ENCODE results near the gene LIN7B.
A peak's percentile ranks its signal among the peaks of the same experiment; 100 is the strongest.

LIN7B gene

DNA sequence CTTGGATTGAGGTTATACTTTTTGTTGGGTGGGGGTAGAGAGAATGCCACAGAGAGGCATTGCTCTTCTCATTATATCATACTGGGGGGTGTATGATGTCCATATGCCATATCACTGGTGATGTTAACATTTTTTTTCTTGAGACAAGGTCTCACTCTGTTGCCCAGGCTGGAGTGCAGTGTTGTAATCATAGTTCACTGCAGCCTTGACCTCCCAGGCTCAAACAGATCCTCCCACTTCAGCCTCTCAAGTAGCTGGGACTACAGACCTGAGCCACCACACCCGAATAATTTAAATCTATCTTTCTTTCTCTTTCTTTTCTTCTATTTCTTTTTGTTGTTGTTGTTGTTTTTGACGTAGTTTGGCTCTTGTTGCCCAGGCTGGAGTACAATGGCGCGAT, 33.8 kb upstream of the LIN7B start:
- no peak for DNase-seq (ENCODE audit: insufficient read length, low spot score)
- no peak for TF ChIP-seq POLR2AphosphoS5 (IDR thresholded peaks at IDR 0.05; ENCODE audit: low read depth, low read length)
- TF ChIP-seq POU2F2 (IDR thresholded peaks at IDR 0.05; ENCODE audit: low read depth, low read length): no peak
- no peak for TF ChIP-seq TAF1 (IDR thresholded peaks at IDR 0.05; ENCODE audit: low read depth, low read length)
- TF ChIP-seq SPI1 (IDR thresholded peaks at IDR 0.05; ENCODE audit: low read depth, low read length): no peak
- TF ChIP-seq PAX5 (IDR thresholded peaks at IDR 0.05; ENCODE audit: insufficient read depth, low read length, severe bottlenecking): no peak
- TF ChIP-seq POLR2A (IDR thresholded peaks at IDR 0.05; ENCODE audit: low read depth, low read length): no peak
- FAIRE-seq: no peak

DNA sequence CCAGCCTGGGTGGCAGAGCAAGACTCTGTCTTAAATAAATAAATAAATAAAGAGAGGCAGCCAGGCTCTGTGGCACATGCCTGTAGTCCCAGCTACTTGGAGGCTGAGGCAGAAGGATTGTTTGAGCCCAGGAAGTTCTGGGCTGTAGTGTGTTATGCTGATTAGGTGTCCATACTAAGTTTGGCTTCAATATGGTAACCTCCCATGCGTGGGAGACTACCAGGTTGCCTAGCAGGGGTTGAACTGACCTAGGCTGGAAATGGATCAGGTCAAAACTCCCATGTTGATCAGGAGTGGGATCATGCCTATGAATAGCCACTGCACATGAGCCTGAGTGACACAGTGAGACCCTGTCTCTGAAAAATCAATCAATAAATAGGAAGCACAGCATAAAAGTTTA, 32.9 kb upstream of the LIN7B start:
- no peak for DNase-seq (ENCODE audit: insufficient read length, low spot score)
- no peak for TF ChIP-seq POU2F2 (IDR thresholded peaks at IDR 0.05; ENCODE audit: low read depth, low read length)
- no peak for FAIRE-seq

DNA sequence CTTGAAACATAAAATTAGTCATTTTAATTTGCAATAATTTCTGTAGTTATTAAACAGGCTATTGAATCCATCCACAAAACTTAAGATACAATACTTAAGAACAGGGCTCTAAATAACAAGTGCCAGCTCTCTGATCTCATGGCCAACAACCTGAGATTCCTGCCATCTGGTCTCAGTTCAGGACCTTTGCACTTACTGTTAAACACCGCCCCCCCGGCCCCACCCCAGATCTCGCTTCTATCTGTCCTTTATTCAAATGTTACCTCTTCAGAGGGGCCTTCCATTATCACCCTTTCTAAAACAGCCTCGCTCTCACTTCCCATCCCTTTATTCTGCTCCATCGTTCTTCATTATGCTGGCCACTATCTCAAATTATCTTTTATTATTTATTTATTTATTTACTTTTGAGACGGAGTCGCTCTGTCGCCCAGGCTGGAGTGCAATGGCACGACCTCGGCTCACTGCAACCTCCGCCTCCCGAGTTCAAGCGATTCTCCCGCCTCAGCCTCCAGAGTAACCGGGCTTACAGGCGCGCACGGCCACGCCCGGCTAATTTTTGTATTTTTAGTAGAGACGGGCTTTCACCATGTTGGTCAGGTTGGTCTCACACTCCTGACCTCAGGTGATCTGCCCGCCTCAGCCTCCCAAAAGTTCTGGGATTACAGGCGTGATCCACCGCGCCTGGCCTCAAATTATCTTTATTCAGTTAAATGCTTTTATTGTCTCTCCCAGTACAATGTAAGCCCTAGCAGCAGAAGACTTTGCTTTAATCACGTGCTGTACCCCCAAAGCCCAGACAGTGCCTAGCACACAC, 29.8 kb upstream of the LIN7B start:
- FAIRE-seq: no peak
- no peak for DNase-seq (ENCODE audit: insufficient read length, low spot score)
- no peak for TF ChIP-seq TAF1 (IDR thresholded peaks at IDR 0.05; ENCODE audit: low read depth, low read length)
- no peak for TF ChIP-seq POLR2A (IDR thresholded peaks at IDR 0.05; ENCODE audit: low read depth, low read length)
- no peak for TF ChIP-seq POU2F2 (IDR thresholded peaks at IDR 0.05; ENCODE audit: low read depth, low read length)
- TF ChIP-seq POLR2AphosphoS5 (IDR thresholded peaks at IDR 0.05; ENCODE audit: low read depth, low read length): no peak
- TF ChIP-seq PAX5 (IDR thresholded peaks at IDR 0.05; ENCODE audit: insufficient read depth, low read length, severe bottlenecking): no peak
- TF ChIP-seq SPI1 (IDR thresholded peaks at IDR 0.05; ENCODE audit: low read depth, low read length): no peak

DNA sequence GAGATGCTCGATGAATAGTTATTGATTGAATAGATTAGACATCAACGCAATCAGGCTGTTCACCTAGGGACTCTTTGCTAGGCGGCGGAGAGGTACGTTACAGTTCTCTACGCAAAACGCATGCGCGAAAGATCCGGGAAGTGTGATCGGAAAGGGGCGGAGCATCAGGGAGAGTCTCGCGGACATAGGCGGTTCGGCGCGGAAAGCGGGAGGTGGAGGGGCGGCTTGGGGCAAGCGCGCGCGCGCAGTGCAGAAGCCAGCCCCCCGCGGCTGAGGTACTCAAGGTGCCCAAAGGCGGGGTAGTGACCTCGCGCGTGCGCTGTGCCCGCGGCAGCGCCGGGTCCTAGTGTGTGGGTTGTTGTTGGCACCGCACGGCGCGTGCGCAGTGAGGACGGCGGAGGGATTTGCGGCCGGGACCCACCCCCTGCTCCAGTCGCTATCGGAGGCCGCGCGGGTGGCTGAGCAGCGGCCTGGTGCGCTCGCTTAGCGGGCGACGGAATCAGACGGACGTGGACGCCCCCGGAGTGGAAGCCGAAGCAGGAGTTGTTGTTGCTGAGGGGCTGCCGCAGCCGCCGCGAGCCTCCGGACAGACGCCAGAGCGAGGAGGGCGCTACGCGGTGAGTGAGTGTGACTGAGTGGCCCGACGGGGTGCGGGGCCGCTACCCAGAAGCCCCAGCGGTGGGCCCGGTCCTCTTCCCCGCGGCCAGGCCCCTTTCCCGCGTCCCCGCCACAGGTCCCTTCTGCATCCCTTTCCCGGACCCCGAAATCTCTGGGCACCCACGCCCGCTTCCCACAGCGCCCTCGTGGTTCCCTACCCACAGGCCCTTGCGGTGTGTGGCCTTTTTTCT, 28.9 kb upstream of the LIN7B start, which contains the start of gene SNRNP70:
SNRNP70 (plus strand) TSS at position 432 of the 848 bp plus-strand sequence. CDS start 964 bp downstream, outside the sequence.
- peak; percentile 99 for FAIRE-seq
- peak; percentile 95 for TF ChIP-seq POLR2A (IDR thresholded peaks at IDR 0.05; ENCODE audit: low read depth, low read length)
- peak; percentile 68 for TF ChIP-seq POU2F2 (IDR thresholded peaks at IDR 0.05; ENCODE audit: low read depth, low read length)
- TF ChIP-seq POLR2AphosphoS5 (IDR thresholded peaks at IDR 0.05; ENCODE audit: low read depth, low read length): peak; percentile 95
- peak; percentile 97 for TF ChIP-seq TAF1 (IDR thresholded peaks at IDR 0.05; ENCODE audit: low read depth, low read length)
- peak; percentile 57 for TF ChIP-seq PAX5 (IDR thresholded peaks at IDR 0.05; ENCODE audit: insufficient read depth, low read length, severe bottlenecking)
- TF ChIP-seq SPI1 (IDR thresholded peaks at IDR 0.05; ENCODE audit: low read depth, low read length): 0 out of 2 replicates have a peak, but pooled peaks have one; percentile 9

DNA sequence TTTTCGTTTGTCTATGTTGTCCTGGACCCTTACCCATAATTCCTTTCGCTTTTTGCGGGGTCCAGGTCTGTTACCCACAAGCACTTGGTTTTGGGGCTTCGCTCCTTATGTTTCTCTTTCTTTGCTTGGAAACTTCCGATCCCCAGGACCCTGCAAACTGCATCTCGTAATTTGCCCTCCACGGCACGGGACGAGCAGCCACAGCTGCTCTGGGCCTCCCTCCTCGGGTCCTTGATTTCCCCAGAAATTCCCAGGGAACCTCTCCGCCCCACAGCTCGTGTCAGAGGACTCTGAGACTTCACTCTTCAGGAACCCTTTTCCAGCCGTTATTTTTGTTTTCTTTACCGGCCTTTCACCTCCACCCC, 28.3 kb upstream of the LIN7B start:
- TF ChIP-seq PAX5 (IDR thresholded peaks at IDR 0.05; ENCODE audit: insufficient read depth, low read length, severe bottlenecking): no peak
- TF ChIP-seq POLR2A (IDR thresholded peaks at IDR 0.05; ENCODE audit: low read depth, low read length): no peak
- no peak for TF ChIP-seq TAF1 (IDR thresholded peaks at IDR 0.05; ENCODE audit: low read depth, low read length)
- no peak for TF ChIP-seq SPI1 (IDR thresholded peaks at IDR 0.05; ENCODE audit: low read depth, low read length)
- TF ChIP-seq POLR2AphosphoS5 (IDR thresholded peaks at IDR 0.05; ENCODE audit: low read depth, low read length): no peak
- no peak for TF ChIP-seq POU2F2 (IDR thresholded peaks at IDR 0.05; ENCODE audit: low read depth, low read length)
- DNase-seq (ENCODE audit: insufficient read length, low spot score): no peak
- no peak for FAIRE-seq

More for the DNA sequence above, 28.9 kb upstream of the LIN7B start, which contains the start of gene SNRNP70:
- peak; percentile 99 for DNase-seq (ENCODE audit: insufficient read length, low spot score)

DNA sequence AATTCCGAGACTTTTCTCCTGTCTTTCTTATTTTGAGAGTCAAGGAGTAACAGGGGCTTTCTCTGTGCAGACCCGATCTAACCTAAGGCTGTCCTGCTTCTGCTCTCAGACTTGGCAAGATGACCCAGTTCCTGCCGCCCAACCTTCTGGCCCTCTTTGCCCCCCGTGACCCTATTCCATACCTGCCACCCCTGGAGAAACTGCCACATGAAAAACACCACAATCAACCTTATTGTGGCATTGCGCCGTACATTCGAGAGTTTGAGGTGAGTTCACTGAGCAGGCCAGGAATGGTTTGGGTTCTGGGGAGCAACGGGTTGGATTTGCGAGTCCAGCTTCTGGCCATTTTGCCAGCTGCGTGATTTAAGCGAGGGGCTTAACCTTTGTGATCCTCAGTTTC, 27.9 kb upstream of the LIN7B start:
- DNase-seq (ENCODE audit: insufficient read length, low spot score): no peak

DNA sequence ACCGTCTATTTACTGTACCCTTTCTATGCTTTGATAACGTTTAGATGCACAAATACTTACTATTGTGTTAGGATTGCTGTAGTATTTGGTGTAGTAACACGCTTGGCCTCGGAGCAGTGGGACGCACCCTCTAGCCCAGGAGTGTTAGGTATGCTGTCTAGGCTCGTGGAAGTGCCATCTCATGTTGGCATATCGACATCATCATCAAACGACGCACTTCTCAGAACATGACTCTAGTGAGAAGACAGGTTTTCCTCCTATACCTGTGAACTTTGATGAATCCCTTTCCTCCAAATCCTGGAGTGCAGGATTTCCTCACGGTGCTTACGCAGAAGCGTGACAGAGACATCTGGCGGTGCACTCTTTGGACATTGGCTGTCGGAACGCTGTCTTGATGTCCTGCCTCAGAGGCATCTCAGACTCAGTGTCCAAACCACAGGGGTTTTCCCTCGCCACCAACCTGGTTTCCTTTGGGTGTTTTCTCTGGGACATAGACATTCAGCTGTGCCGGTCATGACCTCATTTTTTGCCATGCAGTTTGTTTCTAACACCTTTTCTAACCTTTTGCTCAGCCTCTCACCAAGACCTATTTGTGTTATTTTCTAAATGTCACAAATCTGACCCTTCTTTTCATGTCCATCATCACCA, 22.7 kb upstream of the LIN7B start:
- DNase-seq (ENCODE audit: insufficient read length, low spot score) (no peak), FAIRE-seq (peak; percentile 9)
- TF ChIP-seq POU2F2 (IDR thresholded peaks at IDR 0.05; ENCODE audit: low read depth, low read length) (no peak), PAX5 (IDR thresholded peaks at IDR 0.05; ENCODE audit: insufficient read depth, low read length, severe bottlenecking) (no peak), POLR2A (IDR thresholded peaks at IDR 0.05; ENCODE audit: low read depth, low read length) (no peak), SPI1 (IDR thresholded peaks at IDR 0.05; ENCODE audit: low read depth, low read length) (no peak), TAF1 (IDR thresholded peaks at IDR 0.05; ENCODE audit: low read depth, low read length) (no peak), POLR2AphosphoS5 (IDR thresholded peaks at IDR 0.05; ENCODE audit: low read depth, low read length) (no peak)

More for the DNA sequence above, 27.9 kb upstream of the LIN7B start:
- TF ChIP-seq TAF1 (IDR thresholded peaks at IDR 0.05; ENCODE audit: low read depth, low read length) (no peak), POLR2AphosphoS5 (IDR thresholded peaks at IDR 0.05; ENCODE audit: low read depth, low read length) (no peak), PAX5 (IDR thresholded peaks at IDR 0.05; ENCODE audit: insufficient read depth, low read length, severe bottlenecking) (no peak), SPI1 (IDR thresholded peaks at IDR 0.05; ENCODE audit: low read depth, low read length) (no peak), POLR2A (IDR thresholded peaks at IDR 0.05; ENCODE audit: low read depth, low read length) (no peak), POU2F2 (IDR thresholded peaks at IDR 0.05; ENCODE audit: low read depth, low read length) (no peak)
- FAIRE-seq: no peak

DNA sequence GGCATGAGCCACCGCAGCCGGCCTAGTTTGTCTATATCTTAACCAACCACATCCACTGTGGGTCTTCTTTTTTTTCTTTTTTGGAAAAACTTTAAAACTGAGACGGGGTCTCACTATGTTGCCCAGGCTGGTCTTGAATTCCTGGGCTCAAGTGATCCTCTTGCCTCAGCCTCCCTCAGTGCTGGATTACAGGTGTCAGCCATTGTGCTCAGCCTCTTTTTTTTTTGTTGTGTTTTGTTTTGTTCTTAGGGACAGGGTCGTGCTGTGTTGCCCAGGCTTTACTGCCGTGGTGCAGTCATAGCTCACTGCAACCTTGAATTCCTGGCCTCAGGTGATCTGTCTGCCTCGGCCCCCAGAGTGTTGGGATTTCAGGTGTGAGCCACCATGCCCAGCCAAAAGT, 21.5 kb upstream of the LIN7B start:
- DNase-seq (ENCODE audit: insufficient read length, low spot score) (no peak), FAIRE-seq (no peak)
- no peak for TF ChIP-seq POU2F2 (IDR thresholded peaks at IDR 0.05; ENCODE audit: low read depth, low read length)
- TF ChIP-seq PAX5 (IDR thresholded peaks at IDR 0.05; ENCODE audit: insufficient read depth, low read length, severe bottlenecking): no peak

Data from GM12891 (cell line).